Measurements from ENCODE around the gene ARID3B. TPM values are rescaled to one million over a fixed set of nuclear protein-coding genes. Genes with fewer than 3 reads are reported as not detected.

Gene ARID3B
- total RNA-seq, 1 experiment from 2014 or later: 8.1 TPM

DNA sequence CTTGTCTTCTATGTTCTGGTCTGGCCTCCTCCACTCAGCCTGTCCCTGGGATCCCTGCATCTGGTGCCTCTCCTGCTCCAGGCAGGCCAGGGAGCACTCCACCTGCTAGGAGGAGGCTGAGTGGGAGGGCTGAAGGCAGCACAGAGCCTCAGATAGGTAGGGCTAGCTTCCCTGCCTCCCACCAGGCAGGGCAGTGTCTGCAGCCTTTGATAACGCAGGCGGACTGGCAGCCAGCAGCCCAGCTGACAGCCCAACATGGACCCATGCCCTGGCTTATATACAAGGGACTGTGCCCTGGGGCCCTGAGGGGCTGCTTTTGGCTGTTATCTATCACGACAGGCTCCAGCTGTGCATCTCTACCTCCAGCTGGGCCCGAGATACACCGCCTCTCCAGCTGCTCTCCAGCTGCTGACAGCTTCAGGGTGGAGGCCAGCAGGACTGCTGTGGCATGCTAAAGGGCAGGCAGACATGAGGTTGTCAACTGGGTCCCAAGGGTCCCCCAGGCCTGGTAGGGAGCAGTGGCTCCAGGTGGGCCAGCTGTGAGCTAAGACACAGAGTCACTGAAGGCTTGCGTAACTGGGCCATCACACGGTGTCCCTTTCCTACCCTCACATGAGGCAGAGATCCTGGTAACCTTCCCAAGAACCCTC, 69.4 kb downstream of the ARID3B start:
- ChIA-PET CTCF (no interaction called here), RAD21 (ENCODE audit: low non-redundant PET in 1 of 2, low total read pairs in 2 of 2, uncharacterized antibody in 2 of 2, unreplicated experiment in 2 of 2) (no interaction called here), POLR2A (no interaction called here)
- Histone ChIP-seq H3K4me3 (replicated peaks in 1 of 2; ENCODE audit: low read depth in 1 of 2, low read length in 2 of 2) (no peak overlapping the region), H4K20me1 (ENCODE audit: insufficient read depth) (no peaks in the 10 kb centered on the region), H3K9ac (ENCODE audit: low read length) (no peak overlapping the region), H3K27ac (ENCODE audit: low read depth, low read length) (no peak overlapping the region), H3K4me1 (ENCODE audit: control insufficient read depth in 1 of 2, insufficient read depth in 2 of 2, low read length in 2 of 2) (peaks cover 4 to 14% of the 10 kb centered on the region in 2 experiments; a peak in 3 of 4 replicates), H3K27me3 (ENCODE audit: insufficient read depth, low read length) (peaks cover 5% of the 10 kb centered on the region; the same call in 1 of the 2 replicates), H2AFZ (ENCODE audit: low read depth, low read length, poor library complexity, severe bottlenecking) (no peak overlapping the region), H3K4me2 (ENCODE audit: low read length) (no peak overlapping the region), H3K79me2 (ENCODE audit: insufficient read depth, low read length) (no peaks in the 10 kb centered on the region), H3K9me3 (ENCODE audit: control insufficient read depth in 1 of 2, insufficient read depth in 1 of 2, low read depth in 1 of 2, low read length in 2 of 2) (no peaks in the 10 kb centered on the region), H3K9me2 (ENCODE audit: insufficient read depth) (no peaks in the 10 kb centered on the region), H3K36me3 (ENCODE audit: control insufficient read depth in 1 of 2, insufficient read depth in 2 of 2, low read length in 2 of 2) (no peaks in the 10 kb centered on the region)
- DNase-seq (ENCODE audit: low read depth, low spot score) (no peak), ATAC-seq (no peak)
- no peak for TF ChIP-seq SP1 (IDR thresholded peaks at IDR 0.05; ENCODE audit: low read depth)
- no peak for TF ChIP-seq ZNF274 (IDR thresholded peaks at IDR 0.05; ENCODE audit: low read depth, low read length)
- no peak for TF ChIP-seq EZH2phosphoT487 (IDR thresholded peaks at IDR 0.05; ENCODE audit: borderline replicate concordance)
- no peak for TF ChIP-seq POLR2AphosphoS5 (IDR thresholded peaks at IDR 0.05; ENCODE audit: low read depth, low read length)
- TF ChIP-seq, protein P1, sequence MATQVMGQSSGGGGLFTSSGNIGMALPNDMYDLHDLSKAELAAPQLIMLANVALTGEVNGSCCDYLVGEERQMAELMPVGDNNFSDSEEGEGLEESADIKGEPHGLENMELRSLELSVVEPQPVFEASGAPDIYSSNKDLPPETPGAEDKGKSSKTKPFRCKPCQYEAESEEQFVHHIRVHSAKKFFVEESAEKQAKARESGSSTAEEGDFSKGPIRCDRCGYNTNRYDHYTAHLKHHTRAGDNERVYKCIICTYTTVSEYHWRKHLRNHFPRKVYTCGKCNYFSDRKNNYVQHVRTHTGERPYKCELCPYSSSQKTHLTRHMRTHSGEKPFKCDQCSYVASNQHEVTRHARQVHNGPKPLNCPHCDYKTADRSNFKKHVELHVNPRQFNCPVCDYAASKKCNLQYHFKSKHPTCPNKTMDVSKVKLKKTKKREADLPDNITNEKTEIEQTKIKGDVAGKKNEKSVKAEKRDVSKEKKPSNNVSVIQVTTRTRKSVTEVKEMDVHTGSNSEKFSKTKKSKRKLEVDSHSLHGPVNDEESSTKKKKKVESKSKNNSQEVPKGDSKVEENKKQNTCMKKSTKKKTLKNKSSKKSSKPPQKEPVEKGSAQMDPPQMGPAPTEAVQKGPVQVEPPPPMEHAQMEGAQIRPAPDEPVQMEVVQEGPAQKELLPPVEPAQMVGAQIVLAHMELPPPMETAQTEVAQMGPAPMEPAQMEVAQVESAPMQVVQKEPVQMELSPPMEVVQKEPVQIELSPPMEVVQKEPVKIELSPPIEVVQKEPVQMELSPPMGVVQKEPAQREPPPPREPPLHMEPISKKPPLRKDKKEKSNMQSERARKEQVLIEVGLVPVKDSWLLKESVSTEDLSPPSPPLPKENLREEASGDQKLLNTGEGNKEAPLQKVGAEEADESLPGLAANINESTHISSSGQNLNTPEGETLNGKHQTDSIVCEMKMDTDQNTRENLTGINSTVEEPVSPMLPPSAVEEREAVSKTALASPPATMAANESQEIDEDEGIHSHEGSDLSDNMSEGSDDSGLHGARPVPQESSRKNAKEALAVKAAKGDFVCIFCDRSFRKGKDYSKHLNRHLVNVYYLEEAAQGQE (IDR thresholded peaks at IDR 0.05; ENCODE audit: low read depth): no peak
- no peak for TF ChIP-seq TCF7L2 (IDR thresholded peaks at IDR 0.05; ENCODE audit: borderline replicate concordance, extremely low read depth, insufficient read depth, insufficient read length)
- TF ChIP-seq, protein P2, sequence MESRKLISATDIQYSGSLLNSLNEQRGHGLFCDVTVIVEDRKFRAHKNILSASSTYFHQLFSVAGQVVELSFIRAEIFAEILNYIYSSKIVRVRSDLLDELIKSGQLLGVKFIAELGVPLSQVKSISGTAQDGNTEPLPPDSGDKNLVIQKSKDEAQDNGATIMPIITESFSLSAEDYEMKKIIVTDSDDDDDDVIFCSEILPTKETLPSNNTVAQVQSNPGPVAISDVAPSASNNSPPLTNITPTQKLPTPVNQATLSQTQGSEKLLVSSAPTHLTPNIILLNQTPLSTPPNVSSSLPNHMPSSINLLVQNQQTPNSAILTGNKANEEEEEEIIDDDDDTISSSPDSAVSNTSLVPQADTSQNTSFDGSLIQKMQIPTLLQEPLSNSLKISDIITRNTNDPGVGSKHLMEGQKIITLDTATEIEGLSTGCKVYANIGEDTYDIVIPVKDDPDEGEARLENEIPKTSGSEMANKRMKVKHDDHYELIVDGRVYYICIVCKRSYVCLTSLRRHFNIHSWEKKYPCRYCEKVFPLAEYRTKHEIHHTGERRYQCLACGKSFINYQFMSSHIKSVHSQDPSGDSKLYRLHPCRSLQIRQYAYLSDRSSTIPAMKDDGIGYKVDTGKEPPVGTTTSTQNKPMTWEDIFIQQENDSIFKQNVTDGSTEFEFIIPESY (IDR thresholded peaks at IDR 0.05; ENCODE audit: extremely low read depth, insufficient replicate concordance, low read length): no peak
- no peak for TF ChIP-seq SRF (IDR thresholded peaks at IDR 0.05; ENCODE audit: low read depth)
- no peak for TF ChIP-seq POLR2A (IDR thresholded peaks at IDR 0.05; ENCODE audit: borderline replicate concordance, extremely low read depth, insufficient read depth, insufficient read length)
- TF ChIP-seq ZFX (IDR thresholded peaks at IDR 0.05): no peak
- no peak for TF ChIP-seq RAD21 (IDR thresholded peaks at IDR 0.05; ENCODE audit: low read depth)
- intact Hi-C loops (cut with micrococcal nuclease): no loop called here
- BruUV-seq (replicated peaks): no TSS peak
